Hematopoietic multipotent progenitor cell treated with erythropoietin and hydrocortisone succinate and interleukin-3 and kit ligand, for 6 days (in vitro differentiated cells): Measurements from ENCODE around the gene NHP2.

Experiments used
- DNase-seq: peaks from one replicate; pipeline ENCODE4 v3.0.0-alpha.2; 2015

Gene NHP2

DNA sequence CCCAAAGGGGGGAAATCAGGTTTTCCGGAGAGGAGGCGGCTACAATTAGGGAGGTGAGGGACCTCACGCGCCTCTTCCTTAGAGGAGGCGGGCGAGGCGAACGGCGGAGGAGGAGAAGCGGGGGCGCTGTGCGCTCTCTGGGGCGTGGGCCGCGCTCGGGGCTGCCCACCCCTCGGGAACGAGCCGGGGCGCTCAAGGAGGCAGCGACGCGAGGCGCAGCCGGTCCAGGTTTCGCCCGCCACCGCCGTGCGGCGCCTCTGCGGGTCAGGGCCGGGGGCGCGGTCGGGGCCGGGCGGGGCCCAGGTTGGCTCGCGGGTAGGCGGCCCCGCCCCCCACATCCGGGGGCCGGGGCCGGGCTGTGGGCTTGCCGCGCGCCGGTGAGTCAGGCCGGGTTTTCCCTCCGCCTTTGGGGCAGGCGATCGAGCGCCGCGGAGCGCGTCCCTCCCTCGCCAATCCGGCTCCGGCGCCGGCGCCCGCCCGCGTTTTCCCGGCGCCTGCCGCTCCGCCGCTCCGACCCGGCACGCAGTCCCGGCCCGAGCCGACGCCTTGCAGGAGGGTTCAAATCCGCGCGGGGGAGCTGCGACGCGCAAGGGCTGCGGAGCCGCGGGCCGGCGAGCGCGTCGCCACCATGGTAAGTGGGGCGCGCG is 40.4 kb downstream of the NHP2 start, which contains the start of gene N4BP3:
Gene N4BP3, plus strand, starts transcription at position 392 of the 647 bp plus-strand sequence. CDS start 6,052 bp downstream, outside the sequence.
- peak; percentile 79 for DNase-seq

- DNase-seq, result no peak
These were observed 41.1 kb downstream of the NHP2 start for GRCh38 chr5:178112545-178112944.

- DNase-seq, result no peak
These were observed 41.8 kb downstream of the NHP2 start for GRCh38 chr5:178111925-178112324.

DNA sequence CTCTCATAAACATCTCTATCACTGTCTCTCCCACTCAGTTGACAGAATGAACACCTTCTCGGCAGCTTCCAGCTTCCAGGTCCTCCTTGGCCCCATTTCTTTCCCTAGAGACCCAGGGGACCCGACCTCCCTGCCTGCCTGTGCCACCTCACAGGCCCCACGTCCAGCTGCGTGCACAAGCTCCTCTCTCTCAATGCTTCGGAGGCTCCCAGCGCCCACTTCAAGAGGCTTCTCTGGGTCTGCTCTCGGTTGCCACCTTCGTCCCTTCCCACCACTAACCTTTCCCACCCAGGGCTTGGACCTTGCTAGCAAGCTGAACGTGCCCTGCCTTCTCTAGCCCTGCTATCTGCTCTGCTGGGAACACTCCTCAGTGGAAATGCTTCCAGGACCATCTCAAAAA is 43.2 kb downstream of the NHP2 start:
- DNase-seq, result no peak

DNA sequence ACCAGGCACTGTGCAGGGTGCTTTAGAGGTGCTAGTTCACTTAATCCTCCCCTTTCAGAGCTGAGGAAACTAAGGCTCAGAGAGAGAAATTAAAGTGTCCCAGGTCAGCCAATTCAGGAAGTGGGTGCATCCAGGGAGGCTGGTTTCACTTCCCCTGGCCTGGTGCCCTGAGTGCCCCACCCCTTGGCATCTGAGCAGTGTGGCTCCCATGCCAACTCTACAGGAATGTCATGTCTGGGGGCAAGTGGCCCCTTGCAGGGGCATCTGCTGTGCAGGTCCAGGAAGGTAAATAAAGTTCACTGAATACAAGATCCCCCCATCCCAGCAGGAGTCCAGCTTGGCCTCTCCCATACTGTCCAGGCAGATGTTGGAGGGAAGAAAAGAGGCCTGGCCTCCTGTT is 44.7 kb downstream of the NHP2 start:
- no peak for DNase-seq

DNA sequence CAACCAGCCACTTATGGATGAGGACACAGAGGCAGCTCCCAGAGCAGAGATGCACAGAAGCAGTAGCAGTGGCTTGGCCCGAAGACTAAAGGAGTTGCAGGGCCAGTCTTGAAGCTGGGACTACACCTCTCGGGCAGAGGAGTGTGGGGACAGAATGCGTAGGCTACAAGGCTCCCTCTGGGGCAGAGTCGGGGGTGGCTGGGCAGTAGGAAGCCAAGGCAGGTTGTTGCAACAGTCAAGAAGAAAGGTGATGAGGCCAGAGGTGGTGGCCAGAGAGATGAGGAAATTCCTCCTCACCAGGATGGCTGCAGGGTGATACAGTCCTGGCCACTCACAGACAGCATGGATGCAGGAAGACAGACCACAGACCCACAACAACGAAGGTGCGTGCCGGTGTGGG is 45.2 kb downstream of the NHP2 start:
- DNase-seq, result no peak

- DNase-seq, result no peak
These were observed 45.9 kb downstream of the NHP2 start for GRCh38 chr5:178107756-178108310.

- no peak for DNase-seq
These were observed 47.0 kb downstream of the NHP2 start for GRCh38 chr5:178106556-178107239.

DNA sequence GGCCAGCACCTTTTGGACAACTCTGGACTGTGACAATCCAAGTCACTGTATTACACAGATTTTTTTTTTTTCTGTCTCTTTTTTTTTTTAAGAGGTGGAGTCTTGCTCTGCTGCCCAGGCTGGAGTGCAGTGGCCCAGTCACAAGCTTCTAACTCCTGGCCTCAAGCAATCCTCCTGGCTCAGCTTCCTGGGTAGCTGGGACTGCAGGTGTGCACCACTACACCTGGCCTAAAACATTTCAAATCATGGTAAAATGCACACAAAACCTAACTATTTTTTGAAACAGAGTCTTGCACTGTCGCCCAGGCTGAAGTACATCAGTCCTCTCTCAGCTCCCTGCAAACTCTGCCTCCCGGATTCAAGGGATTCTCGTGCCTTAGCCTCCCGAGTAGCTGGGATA is 47.6 kb downstream of the NHP2 start:
- no peak for DNase-seq

- DNase-seq, result peak; percentile 80
These were observed 49.2 kb downstream of the NHP2 start for GRCh38 chr5:178104492-178104891.

GRCh38 chr5:178103612-178104011 is 50.1 kb downstream of the NHP2 start:
- no peak for DNase-seq
